ENCODE data around the gene MAML3.

DNA sequence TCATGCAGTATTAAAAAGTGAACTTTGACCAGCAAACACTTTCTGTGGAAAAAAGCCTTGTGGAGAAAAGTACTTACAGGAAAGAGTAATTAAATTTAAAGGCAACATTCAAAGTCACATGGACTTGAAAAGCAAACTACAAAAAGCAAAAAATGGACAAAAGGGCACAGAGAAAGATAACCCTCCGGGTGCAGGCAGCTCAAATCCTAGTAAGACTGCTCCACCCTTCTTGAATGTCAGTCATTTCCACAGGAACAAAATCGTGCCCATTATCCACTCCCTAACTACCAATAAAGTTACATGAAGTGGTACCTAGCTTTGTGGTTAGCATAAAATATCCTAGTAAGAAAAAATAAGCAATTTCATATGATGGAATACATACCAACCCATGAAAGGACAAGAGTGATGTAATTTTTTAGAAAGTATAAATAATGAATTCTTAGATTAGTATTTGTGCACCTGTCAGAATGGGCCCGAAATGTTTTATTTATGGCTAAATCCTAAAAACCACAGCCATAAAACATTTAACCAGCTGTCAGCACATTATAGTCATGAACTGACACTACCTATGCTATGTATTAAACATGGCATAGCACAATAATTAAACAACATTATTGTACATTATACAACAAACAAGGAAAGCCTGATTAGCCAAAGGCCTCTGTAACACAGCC is 43.3 kb downstream of the MAML3 start:
- TF ChIP-seq GATA3 (IDR thresholded peaks at IDR 0.05; ENCODE audit: low read depth, low read length) (no peak), GATA2 (IDR thresholded peaks at IDR 0.05; ENCODE audit: low read depth, low read length) (no peak)
